Liver (tissue), 2 donors: ENCODE measurements around the gene SYCE3.

Experiments used
- EGR1 ChIP-seq, 2 donors: IDR thresholded peaks; 2 replicates each; pipeline ENCODE4 v1.6.1; 2016 to 2018; ENCODE audit warnings: antibody characterized with exemption in 2 of 2, low read depth in 2 of 2
- RAD21 ChIP-seq, 2 donors: IDR thresholded peaks; 2 replicates each; pipeline ENCODE4 v1.6.1; 2016; ENCODE audit warnings: antibody characterized with exemption in 2 of 2, mild to moderate bottlenecking in 2 of 2
- donor health status: healthy.

GRCh38 chr22:50575426-50575941 is 12.8 kb upstream of the SYCE3 start:
- TF ChIP-seq EGR1 (IDR thresholded peaks at IDR 0.05; ENCODE audit: low read depth in 2 of 2) (no peak), RAD21 (IDR thresholded peaks at IDR 0.05) (no peak)
